Hematopoietic multipotent progenitor cell (in vitro differentiated cells): Measurements from ENCODE around the gene ANGPTL4. TPM values are rescaled to one million over a fixed set of nuclear protein-coding genes. Genes with fewer than 3 reads are reported as not detected.

ENCODE experiments used
- DNase-seq, 3 donors: peaks; one replicate each; pipeline ENCODE4 v3.0.0-alpha.2; 2011 to 2015; ENCODE audit warnings: low read depth in 2 of 3, low spot score in 2 of 3
- small RNA-seq: library from RNA; depleted of rRNA; stranded (forward); fragments of <200 nt; gene quantifications from one replicate; pipeline ENCODE3, GENCODE V24; 2012
- total RNA-seq: library from RNA; depleted of rRNA; stranded (reverse); fragments of >200 nt; gene quantifications from one replicate; pipeline ENCODE4 v1.2.3, GENCODE V29; 2012

The ANGPTL4 gene
- total RNA-seq, 1 donor, result 0.27 TPM

DNA sequence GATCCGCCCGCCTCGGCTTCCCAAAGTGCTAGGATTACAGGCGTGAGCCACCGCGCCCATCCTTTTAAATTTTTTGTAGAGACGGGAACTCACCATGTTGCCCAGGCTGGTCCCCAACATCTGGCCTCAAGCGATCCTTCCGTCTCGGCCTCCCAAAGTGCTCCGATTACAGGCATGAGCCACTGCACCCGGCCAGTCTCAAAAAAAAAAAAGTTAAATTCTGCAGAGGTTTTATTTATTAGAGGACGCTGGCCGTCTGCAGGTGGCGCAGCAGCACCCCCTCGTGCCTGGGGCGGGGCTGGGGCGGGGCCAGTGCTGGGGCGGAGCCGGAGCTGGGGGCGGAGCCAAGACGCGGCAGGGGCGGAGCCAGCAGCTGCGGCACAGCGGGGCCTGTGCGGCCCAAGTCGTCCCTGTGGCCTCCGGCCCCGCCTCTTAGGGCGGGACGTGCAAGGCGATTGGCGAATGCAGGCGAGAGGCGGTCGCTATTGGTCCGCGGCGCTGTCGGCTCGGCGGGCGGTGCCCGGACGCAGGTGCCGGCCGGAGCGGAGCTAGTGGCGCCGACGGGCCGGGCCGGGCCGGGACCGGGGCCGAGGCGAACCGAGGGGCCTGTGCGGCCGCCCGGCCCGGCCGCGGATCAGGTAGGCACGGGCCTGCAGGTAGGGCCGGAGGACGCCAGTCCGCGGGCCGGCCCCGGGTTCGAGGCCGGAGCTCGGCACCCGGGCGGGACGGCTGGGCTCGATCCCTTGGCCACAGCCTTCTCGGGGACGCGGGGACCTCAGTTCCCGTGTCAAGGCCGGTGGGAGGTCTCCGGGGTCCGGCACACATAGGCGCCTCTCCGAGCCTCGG lies 49.1 kb downstream of the ANGPTL4 start, which contains the start of gene MARCHF2:
MARCHF2 (plus strand) TSS at position 523 of the 846 bp plus-strand sequence. CDS start 8,536 bp downstream, outside the sequence.
- peak; percentile 95 to 97 (median 97) for DNase-seq

GRCh38 chr19:8413629-8413995 lies 49.7 kb downstream of the ANGPTL4 start:
- DNase-seq, result peak in 1 of 3 donors; percentile 9

- DNase-seq, result no peak
Observed at GRCh38 chr19:8416796-8417195, 52.8 kb downstream of the ANGPTL4 start.

GRCh38 chr19:8421484-8422461 lies 57.8 kb downstream of the ANGPTL4 start:
- no peak for DNase-seq

GRCh38 chr19:8423817-8424223 lies 59.9 kb downstream of the ANGPTL4 start:
- peak in 2 of 3 donors; percentile 45 to 51 for DNase-seq

Small RNA genes within 50 kb of the gene (small RNA-seq; reads per million reads assigned to genes)
- 0.34 reads per million for gene MIR4999

Other genes starting within 250 kb of the ANGPTL4 start
- gene FBN3, start 214.6 kb upstream of the ANGPTL4 start, total RNA-seq, result not detected
- 25.9 TPM for gene CERS4, start 154.8 kb upstream of the ANGPTL4 start, total RNA-seq
- gene CD320, start 55.8 kb upstream of the ANGPTL4 start, total RNA-seq, result 13.7 TPM
- gene NDUFA7, start 42.8 kb upstream of the ANGPTL4 start, total RNA-seq, result 50.9 TPM
- gene RPS28, start 42.7 kb upstream of the ANGPTL4 start, total RNA-seq, result 951 TPM
- gene KANK3, start 20.9 kb upstream of the ANGPTL4 start, total RNA-seq, result 0.27 TPM
- 99.4 TPM for gene RAB11B, start 26.2 kb downstream of the ANGPTL4 start, total RNA-seq
- 103 TPM for gene MARCHF2, start 49.1 kb downstream of the ANGPTL4 start, total RNA-seq
- gene HNRNPM, start 80.8 kb downstream of the ANGPTL4 start, total RNA-seq, result 174 TPM
- 11.0 TPM for gene PRAM1, start 138.5 kb downstream of the ANGPTL4 start, total RNA-seq
- gene ZNF414, start 150.0 kb downstream of the ANGPTL4 start, total RNA-seq, result 13.7 TPM
- gene MYO1F, start 213.3 kb downstream of the ANGPTL4 start, total RNA-seq, result 80.5 TPM
- gene ADAMTS10, start 246.6 kb downstream of the ANGPTL4 start, total RNA-seq, result 34.5 TPM